ENCODE results near the gene PNO1. TPM values are rescaled to one million over a fixed set of nuclear protein-coding genes. Genes with fewer than 3 reads are reported as not detected.

Gene PNO1
- total and polyA plus RNA-seq, 2 donors (not counting 3 experiments of a cell fraction or from before 2014, with no cell fraction given), result 9.4 to 25.6 TPM

DNA sequence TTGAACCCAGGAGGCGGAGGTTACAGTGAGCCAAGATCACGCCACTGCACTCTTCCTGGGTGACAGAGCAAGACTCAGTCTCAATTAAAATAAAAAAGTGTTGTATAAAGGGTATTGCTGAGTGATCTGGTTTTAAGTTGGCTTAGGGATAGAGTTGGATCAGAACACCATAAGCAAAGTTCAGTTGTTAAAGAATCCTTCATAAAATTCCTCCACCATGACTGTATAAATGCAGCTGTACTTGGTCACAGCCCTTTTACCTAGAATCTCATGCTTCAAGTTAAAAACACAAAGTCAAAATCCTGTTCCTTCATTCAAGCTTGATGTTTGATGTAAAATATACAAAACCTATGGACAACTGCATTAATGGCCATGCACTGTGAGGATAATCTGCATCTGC lies 33.4 kb upstream of the PNO1 start:
- peaks cover 3% of the 10 kb centered on the region for H3K4me1 ChIP-seq (ENCODE audit: control insufficient read depth, extremely low read depth, insufficient read depth, low read length)
- H3K9me3 ChIP-seq (replicated peaks; ENCODE audit: control insufficient read depth, insufficient read depth, low read length), result no peaks in the 10 kb centered on the region
- no peaks in the 10 kb centered on the region for H4K20me1 ChIP-seq (replicated peaks; ENCODE audit: control insufficient read depth, extremely low read depth, insufficient read depth, low read length)
- no peaks in the 10 kb centered on the region for H3K27me3 ChIP-seq (ENCODE audit: control insufficient read depth in 2 of 2, insufficient read depth in 2 of 2, low read length in 2 of 2)
- no peak overlapping the region for H3K27ac ChIP-seq (ENCODE audit: insufficient read depth, low read depth, low read length)
- intact Hi-C loops (cut with micrococcal nuclease) (no loop called here), dilution Hi-C loops (cut with MboI; ENCODE audit: extremely low pct_ligation_motif_present, low sequenced_read_pairs) (no loop called here)
- DNase-seq (ENCODE audit: low read depth, low spot score) (no peak), FAIRE-seq (no peak)
- no peak overlapping the region for H3K9ac ChIP-seq (replicated peaks; ENCODE audit: extremely low read depth, insufficient read depth, low read length)
- BruUV-seq (replicated peaks), result no TSS peak
- no peaks in the 10 kb centered on the region for H3K9me1 ChIP-seq (replicated peaks; ENCODE audit: control insufficient read depth, extremely low read depth, insufficient read depth, low read length)
- no peak overlapping the region for H3K4me3 ChIP-seq (replicated peaks in 1 of 3; ENCODE audit: insufficient read depth in 1 of 3, low read depth in 1 of 3, low read length in 3 of 3)
- POLR2A ChIA-PET, result no interaction called here
- TF ChIP-seq, protein P1, sequence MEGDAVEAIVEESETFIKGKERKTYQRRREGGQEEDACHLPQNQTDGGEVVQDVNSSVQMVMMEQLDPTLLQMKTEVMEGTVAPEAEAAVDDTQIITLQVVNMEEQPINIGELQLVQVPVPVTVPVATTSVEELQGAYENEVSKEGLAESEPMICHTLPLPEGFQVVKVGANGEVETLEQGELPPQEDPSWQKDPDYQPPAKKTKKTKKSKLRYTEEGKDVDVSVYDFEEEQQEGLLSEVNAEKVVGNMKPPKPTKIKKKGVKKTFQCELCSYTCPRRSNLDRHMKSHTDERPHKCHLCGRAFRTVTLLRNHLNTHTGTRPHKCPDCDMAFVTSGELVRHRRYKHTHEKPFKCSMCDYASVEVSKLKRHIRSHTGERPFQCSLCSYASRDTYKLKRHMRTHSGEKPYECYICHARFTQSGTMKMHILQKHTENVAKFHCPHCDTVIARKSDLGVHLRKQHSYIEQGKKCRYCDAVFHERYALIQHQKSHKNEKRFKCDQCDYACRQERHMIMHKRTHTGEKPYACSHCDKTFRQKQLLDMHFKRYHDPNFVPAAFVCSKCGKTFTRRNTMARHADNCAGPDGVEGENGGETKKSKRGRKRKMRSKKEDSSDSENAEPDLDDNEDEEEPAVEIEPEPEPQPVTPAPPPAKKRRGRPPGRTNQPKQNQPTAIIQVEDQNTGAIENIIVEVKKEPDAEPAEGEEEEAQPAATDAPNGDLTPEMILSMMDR (IDR thresholded peaks at IDR 0.05; ENCODE audit: extremely low read depth in 1 of 2, insufficient read depth in 1 of 2, low read depth in 1 of 2, low read length in 2 of 2), result no peak
- no peak for TF ChIP-seq GATA2 (IDR thresholded peaks at IDR 0.05; ENCODE audit: insufficient read depth, insufficient read length, low read depth, low read length)
- TF ChIP-seq MAX (IDR thresholded peaks at IDR 0.05; ENCODE audit: insufficient read depth, insufficient read length), result no peak
- TF ChIP-seq POLR2A (IDR thresholded peaks at IDR 0.05; ENCODE audit: low read depth, low read length), result no peak
- no peak for TF ChIP-seq FOS (IDR thresholded peaks at IDR 0.05; ENCODE audit: borderline replicate concordance, insufficient read depth, low read length)
- no peak for TF ChIP-seq JUN (IDR thresholded peaks at IDR 0.05; ENCODE audit: borderline replicate concordance, insufficient read depth, insufficient read length, low read depth)
- no peak for TF ChIP-seq MYC (IDR thresholded peaks at IDR 0.05; ENCODE audit: low read depth, low read length)
- no peak for TF ChIP-seq POLR2AphosphoS5 (IDR thresholded peaks at IDR 0.05; ENCODE audit: insufficient read depth, low read depth, low read length)
- H3K36me3 ChIP-seq (ENCODE audit: control insufficient read depth in 2 of 2, extremely low read depth in 1 of 2, insufficient read depth in 2 of 2, low read length in 2 of 2), result no peaks in the 10 kb centered on the region
- CTCF ChIA-PET, result interaction anchor here (2.3 to 3.9 kb wide), 4 partner anchors 158 to 317 kb away, joined by 15 to 65 read pairs (median 28); no protein-coding TSS in a partner anchor
- no peaks in the 10 kb centered on the region for H3K79me2 ChIP-seq (ENCODE audit: control insufficient read depth, insufficient read depth, low read length)
- no peak overlapping the region for H2AFZ ChIP-seq (ENCODE audit: low read depth, low read length)
- H3K4me2 ChIP-seq (ENCODE audit: insufficient read depth, low read length), result no peak overlapping the region
